Stimulated activated CD4-positive, alpha-beta T cell treated with anti-CD3 and anti-CD28 coated beads, TNF-alpha, amount 100 ng/mL, for 24 hours (primary cell): Measurements from ENCODE around the gene PLA2G4A.

Experiments used
- DNase-seq, 3 experiments: peaks; one replicate each; pipeline ENCODE4 v3.0.0-alpha.2; 2020; ENCODE audit warnings: low read depth in 3 of 3

The PLA2G4A gene

DNA sequence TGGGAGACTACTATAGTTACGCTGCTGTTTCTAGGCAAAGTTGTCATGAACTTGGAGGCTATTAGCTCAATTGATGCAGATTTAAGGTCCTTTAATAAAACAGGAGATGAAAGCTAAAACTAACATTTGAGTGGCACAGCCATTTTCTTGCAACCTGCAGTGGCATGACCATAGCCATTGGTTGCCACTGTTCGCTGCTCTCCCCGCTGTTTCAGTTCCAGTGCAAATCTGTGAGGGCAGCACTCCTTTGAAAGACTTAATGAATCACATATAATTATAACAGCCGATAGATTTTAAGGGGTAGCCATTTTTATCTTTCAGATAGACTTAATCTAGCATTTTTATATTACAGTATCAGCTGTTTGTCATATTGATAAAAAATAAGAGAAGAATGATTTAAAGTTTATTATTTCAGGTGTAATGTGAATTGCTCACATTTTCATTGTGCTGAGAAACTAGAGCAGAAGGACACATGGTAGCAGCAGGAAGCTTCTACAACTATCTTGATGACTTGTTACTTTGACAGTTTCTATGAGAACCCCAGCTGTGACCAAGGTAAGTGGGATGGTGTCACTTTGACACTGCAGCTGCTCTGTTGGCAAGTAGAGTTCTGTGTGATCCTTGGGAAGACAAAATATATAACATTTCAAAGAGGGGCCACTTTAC is 203.7 kb downstream of the PLA2G4A start:
- DNase-seq: no peak

DNA sequence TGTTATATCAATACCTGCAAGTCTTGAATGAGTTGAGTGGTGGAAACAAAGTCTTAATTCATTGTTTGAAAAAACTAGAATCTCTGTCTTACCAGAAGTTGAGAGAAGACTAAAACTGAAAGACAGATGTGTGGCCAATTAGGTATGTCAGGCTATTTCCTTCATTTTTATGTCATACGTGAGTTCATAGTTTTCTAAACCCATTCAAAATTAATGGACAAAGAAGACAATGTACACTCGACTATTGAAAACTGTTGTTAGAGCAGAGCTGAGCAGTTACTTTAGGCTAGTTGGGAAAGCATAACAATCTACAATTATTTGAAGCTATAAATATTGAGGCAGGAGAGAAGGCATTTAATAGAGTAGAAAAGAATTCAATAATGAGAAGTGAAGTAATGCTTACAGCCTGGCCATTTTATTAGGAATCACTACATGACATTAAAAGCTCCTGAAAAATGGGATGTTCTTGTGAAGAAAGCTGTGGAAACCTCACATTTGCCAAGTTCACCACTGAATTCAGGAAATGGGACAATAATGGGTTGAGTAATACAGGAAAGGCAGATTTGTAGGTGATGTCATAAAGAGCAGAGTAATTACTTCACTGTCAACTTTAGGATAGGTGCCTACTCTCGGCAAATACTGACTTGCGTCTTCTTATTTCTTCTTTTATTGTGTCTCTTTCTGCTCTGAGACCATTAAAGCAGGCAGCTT is 204.4 kb downstream of the PLA2G4A start:
- DNase-seq: no peak

DNA sequence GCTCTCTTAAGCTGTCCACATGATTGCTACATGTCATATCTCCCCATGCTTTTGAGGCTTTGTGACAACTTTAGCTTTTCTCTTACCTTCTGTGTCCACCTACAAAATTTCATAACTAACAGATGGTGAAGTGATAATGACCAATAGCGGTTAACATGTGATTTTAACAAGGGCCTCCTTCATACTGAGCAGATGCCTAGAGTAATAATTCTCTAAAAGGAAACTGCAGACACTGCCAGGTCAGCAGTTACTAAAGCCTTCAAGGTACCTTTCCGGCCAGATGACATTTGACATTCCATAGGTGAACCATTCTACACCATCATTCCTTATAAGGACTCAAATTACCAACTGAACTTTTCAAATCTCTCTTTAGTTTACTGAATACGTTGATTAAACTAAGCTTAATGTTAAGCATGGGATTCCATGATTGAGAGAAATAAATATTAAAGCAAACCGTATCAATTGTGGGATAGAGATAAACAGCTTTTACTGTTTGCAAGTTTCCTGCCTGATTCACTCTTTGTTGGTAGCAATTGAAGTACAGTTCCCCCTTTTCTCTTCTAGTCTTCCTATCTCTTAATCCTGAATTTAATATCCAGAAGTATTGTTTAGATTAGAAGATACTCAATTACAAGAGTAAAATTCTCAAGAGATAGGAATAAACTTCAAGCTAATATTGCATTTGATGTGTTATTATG is 205.1 kb downstream of the PLA2G4A start:
- no peak for DNase-seq

DNA sequence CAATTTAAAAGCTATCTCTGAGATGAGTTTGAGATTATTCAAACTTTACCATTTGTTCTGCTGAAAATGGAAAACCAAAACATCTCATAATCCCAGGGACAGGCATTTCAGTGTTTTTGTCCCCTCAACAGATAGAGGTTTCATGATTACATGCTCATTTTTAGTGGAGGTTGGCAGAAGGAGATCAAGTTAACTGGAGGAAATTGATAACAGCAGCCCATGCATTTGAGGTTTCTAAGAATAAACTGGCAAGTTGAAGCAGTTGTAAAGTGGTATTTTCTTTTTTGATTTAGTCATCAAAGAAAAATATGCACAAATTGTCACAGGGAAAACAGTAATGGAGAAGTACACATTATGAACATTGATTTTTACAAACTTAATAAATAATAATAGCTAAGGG is 205.8 kb downstream of the PLA2G4A start:
- no peak for DNase-seq

DNA sequence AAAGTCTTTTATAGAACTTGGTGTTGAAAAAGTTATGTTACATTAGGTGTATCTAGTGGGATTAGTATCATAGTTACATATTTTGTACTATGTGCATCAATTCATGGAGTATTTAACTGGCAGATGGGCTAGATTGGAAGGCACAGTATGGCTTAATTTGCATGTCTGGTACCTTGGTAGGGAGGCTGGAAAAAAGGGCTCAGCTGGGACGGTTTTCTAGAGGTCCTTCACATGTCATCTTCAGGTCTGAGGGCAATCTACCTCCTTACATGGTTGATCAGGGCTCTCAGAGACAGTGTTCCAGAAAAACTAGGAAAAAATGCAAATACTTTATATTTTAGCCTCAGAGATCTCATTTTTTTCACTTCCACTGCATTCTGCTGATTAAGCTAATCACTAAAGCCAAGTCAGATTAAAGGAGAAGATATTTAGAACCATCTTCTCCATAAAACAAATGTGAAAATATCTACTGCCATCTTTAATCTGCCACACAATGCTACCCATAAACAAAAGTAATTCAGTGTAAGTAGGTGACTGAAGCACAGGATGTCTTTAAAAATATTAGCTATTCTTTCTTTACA is 209.3 kb downstream of the PLA2G4A start:
- DNase-seq: no peak
